Stimulated activated CD8-positive, alpha-beta memory T cell treated with anti-CD3 and anti-CD28 coated beads, Interleukin-2, amount 100 ng/mL, for 1 hour (primary cell): ENCODE measurements around the gene BTBD6.

Source experiments
- DNase-seq, 2 donors: peaks; one replicate each; pipeline ENCODE4 v3.0.0-alpha.2; 2020; ENCODE audit warnings: low read depth in 2 of 2

The BTBD6 gene

GRCh38 chr14:105211086-105211757 is 37.1 kb upstream of the BTBD6 start:
- no peak for DNase-seq

DNA sequence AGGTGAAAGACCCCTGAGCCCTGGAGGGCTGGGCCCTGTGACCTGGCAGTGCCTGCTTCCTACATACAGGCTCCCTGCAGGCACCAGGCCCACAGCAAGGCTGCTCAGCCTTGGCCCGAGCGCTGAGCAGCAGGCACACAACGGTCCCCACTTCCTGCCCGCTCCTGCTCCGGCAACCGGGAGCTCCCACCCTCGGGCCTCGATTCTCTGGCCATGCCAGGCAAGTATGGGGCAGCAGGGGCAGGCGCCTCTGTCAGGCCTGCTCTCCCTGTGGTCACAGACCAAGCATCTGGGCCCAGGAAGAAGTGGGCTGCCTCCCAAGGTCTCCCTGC is 36.6 kb upstream of the BTBD6 start:
- no peak for DNase-seq

- no peak for DNase-seq
Observed at GRCh38 chr14:105212541-105213300, 35.6 kb upstream of the BTBD6 start.

DNA sequence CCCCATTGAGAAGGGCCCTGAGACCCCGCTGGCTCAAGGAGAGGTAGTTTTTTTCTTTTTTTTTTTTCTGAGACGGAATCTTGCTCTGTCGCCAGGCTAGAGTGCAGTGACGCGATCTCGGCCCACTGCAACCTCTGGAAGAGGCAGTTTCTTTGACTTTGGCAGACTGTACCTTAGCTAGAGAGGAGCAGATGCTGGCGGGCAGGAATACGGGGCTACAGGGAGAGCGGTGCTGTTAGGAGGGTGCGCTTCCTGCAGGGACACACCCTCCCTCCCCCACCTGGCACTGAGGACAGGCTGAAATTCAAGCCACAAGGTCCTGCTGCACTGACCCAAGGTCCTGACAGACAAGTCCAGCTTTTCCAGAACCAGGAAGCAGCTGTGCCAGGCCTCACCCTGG is 35.0 kb upstream of the BTBD6 start:
- no peak for DNase-seq

DNA sequence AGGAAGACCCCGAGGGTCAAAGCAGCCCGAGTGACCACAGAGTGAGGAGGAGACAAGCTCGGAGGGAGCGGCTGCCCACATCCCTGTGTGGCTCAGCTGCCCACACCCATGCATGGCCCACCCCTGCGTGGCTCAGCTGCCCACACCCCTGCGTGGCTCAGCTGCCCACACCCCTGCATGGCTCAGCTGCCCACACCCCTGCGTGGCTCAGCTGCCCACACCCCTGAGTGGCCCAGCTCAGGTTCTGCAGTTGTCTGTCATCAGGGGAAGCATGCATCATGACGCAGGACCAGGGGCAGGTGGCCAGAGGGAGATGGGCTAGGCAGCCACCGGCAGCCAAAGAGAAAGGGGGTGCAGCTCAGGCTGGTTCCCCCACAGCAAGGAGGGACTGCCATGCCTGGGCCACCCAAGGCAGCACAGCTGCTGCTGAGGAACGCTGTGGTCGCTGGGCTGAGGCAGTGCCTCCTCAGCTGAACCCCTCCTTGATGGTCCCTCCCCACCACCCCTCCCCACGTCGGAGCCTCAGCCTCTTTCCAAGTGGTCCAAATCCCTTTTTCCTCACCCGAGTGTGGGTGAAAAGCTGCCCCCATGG is 33.9 kb upstream of the BTBD6 start:
- no peak for DNase-seq

GRCh38 chr14:105215602-105216001 is 32.7 kb upstream of the BTBD6 start:
- DNase-seq = no peak

DNA sequence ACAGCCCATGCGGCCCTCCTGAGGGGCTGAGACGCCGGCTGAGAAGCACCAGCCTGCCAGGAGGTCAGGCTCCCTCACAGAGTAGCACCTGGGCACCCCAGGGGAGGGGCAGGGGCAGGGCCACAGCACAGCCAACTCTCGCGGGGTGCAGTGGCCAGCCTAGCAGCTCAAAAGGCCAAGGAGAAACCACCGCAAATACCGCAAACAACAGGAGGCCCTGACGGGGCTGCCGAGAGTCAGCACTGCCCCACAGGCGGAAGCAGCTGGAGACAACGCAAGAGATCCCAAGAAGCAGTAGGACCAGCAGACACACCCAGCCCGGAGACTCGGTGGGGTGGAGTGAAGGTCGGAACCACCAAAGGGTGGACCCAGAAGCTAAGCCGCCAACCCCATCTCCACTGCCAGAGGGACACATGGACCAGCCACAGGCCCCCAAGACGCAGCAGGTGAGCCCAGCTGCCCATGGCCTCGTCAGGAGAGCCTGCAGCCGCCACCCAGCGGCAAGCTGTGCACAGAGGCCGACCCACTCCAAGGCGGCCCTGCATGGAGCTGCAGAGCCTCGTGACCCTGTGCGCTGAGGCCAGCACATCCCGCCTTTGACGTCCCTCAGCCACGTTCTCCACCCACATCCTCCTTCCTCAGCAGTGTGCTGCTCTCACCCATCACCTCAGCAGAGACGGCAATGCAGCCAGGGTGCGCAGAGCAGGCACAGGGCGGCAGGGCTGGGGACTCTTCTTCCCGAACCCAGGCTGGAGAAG is 31.7 kb upstream of the BTBD6 start:
- DNase-seq = no peak

GRCh38 chr14:105217774-105218173 is 30.6 kb upstream of the BTBD6 start:
- DNase-seq = no peak

- DNase-seq = no peak
Observed at GRCh38 chr14:105218611-105219010, 29.7 kb upstream of the BTBD6 start.

DNA sequence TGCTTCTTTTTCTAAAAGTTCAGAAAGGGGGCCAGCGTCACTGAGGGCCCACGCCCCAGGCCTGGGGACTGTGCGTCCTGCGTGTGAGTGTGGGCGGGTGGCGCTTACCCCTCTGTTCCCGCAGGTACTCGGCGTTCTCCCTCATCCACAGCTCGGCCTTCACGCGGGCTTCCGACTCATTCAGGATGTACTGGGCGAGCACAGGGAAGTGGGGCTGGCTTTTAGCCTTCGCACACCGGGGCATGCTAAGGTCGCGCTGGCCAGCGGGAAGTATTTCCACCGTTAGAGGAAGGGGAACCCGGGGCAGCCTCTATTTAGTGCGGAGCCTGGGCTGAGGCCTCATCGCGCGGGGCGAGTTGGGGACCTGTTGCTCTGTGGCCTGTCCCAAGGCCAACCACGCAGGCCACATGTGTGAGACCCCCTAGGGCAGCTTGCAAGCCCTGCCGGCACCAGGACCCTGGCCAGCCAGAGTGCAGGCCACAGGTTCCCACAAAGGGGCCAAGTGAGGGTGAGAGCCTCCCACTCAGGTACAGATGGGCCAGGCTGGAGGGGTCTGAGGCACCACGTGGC is 29.2 kb upstream of the BTBD6 start:
- no peak for DNase-seq

DNA sequence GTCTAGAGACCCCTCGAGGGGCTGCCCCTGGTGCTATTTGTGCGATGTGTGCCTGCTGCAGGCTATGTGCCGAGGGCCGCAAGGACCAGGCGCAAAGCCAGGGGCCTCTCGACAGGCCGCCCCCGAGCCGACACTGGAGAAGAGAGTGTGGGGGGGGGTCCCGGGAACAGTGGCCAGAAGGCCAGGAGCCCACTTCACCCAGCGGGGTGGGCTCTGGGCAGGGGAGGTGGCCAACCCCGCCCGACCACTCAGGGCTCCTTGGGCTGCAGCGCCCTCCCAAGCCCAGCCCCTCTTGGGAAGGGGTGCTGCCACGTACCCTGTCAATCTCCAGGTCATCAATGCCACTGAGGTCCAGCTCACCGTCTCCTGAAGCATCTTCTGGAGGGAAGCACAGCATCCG is 28.6 kb upstream of the BTBD6 start:
- no peak for DNase-seq

DNA sequence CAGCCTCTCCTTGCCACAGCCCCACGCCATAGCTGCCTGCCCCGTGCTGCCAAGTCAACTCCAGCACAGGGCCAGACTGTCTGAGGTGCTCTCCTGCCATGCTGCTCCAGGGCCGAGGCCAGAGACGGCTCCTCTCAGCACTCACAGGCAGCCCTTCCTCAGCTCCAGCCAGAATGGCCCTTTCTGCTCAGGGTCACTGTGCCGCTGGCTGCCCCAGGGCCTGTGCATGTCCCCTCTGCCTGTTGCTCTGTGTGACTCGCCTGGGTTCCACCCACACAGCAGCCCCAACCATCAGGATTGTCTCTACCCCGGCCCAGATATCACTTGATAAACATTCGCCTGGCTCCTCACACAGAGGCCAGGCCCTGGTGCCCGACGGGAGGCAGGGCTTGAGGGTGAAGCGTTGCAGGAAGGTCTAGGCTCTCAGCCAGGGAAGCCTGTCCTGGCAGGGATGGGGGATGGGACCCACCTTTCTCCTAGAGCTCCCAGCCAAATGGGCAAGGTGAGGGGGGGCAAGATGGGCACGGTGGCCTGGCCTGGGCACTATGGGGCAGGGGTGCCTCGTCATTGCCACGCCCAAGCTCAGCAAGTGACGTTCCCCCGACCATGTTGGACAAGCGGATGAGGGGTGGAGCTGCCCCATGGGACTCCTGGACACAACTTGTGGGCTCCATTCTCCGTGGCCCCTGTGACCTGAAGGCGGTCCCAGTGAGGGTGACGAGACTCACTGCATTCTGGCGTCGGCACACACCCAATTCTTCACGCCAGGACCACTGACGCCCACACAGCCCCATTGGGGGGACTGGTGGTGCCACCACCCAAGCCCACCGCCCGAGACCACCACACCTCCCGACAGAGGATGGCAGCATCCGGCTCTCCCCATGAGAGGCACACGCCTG is 27.4 kb upstream of the BTBD6 start:
- no peak for DNase-seq

DNA sequence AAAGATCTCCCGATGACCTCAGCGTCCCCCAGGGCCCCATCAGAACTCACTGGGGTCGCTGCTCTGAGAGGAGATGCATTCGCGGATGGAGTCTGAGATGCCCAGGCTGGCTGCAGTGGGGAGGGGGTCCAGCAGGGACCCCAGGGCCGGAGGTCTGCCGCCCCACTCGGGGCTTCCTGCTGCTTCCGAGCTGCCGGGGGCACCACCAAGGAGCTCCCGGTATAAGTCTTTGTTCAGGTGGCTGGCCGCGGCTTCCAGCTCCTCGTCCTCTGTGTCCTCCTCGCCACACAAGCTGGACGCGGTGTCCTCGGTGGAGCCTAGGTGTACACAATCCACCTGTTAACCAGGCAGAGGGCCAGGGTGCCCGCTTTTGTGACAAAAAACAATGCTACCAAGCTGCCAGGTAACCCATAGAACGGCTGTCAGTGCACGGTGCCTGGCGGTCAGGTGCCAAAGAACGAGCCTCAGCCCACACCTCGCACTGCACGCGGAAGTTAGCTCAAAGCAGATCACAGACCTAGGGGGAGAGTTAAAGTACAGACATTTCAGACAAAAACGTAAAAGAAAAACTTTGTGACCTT is 26.6 kb upstream of the BTBD6 start:
- DNase-seq = no peak

GRCh38 chr14:105223260-105223659 is 25.1 kb upstream of the BTBD6 start:
- DNase-seq = no peak

GRCh38 chr14:105223770-105224544 is 24.4 kb upstream of the BTBD6 start:
- no peak for DNase-seq

DNA sequence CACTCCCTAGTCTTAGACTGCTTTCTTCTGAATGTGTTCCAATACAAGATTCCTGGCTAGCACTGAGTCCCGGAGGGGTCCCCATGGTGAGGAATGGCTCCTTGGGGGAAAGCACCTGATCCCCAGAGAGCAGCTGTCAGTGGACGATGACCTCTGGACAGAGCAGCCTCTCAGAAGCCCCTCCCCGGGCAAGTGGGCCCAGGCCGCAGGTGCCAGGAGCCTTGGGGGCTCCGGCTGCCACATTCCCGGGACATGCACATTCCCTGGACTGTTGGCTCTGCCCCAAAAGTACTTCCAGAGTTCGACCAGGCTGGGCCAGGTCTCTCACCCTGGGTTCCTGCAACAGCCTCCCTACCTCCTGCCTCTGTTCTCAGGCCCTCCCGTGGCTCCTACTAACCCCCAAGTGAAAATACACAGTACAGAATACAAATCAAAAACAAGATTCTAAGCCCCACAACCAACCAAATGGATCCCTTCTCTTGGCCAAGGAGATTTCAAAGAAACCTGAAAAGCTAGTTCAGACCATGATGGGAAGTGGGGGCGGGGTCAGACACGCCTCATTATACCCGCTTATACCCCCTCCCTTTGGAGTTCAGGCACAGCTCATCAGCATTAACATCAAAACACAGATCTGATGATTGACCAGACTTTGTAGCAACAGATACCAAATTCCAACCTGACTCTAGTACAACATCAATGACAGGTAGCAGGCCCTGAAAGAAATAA is 23.3 kb upstream of the BTBD6 start:
- DNase-seq = no peak

- DNase-seq = no peak
Observed at GRCh38 chr14:105226198-105226597, 22.1 kb upstream of the BTBD6 start.

GRCh38 chr14:105227346-105227745 is 21.0 kb upstream of the BTBD6 start:
- no peak for DNase-seq

DNA sequence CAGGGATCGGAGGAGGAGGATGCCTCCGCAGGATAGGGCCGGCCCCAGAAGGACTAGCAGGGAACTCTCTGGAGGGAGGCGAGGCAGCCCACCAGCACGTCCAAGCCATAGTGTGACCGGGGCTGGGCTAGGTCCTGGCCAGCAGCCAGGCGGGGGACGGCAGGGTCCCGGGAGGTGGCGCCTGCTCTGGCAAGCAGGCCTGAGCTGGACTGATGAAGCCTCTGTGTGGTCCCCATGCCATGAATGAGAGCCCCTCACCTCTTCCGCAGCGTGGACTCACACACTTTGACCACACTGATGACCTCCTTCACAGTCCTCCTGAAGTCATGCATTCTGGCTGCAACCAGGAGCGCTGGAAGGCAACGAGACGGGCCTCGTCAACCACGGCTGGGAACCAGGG is 19.8 kb upstream of the BTBD6 start:
- DNase-seq = no peak
